ENCODE data around the gene TNFRSF1A. TPM values are rescaled to one million over a fixed set of nuclear protein-coding genes. Genes with fewer than 3 reads are reported as not detected.

The TNFRSF1A gene
- total RNA-seq, 1 experiment from 2014 or later = 91.5 TPM

DNA sequence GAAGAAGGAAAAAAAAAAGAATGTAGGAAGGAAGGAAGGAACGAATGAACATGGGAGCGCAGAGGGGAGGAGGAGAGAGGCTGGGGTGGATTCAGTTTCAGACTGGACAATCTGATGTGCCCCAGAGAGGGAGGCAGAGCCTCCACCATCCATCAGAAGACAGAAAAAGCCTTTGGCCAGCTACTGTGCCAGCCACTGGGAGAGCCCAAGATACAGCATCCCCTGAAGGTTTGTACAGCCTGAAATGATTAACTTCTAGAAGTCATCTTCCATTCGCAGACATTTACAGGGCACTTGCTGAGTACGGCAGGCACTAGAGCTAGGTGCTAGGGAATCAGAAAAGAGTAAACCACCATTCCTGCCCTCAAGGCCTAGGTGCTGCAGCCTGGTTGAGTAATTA is 22.4 kb downstream of the TNFRSF1A start:
- intact Hi-C loops (cut with micrococcal nuclease; ENCODE audit: unreplicated experiment) = no loop called here
- no peaks in the 10 kb centered on the region for H3K9me3 ChIP-seq (ENCODE audit: low read depth, low read length, poor library complexity, severe bottlenecking)
- H3K27me3 ChIP-seq (replicated peaks; ENCODE audit: insufficient read depth, low read depth, low read length, poor library complexity) = no peaks in the 10 kb centered on the region
- H3K27ac ChIP-seq (ENCODE audit: low read depth, low read length, poor library complexity, severe bottlenecking) = no peak overlapping the region
- BruUV-seq (replicated peaks) = no TSS peak
- H3K4me1 ChIP-seq (ENCODE audit: insufficient read depth, low read length, poor library complexity, severe bottlenecking) = peaks cover 21% of the 10 kb centered on the region
- ChIA-PET POLR2A (ENCODE audit: low non-redundant PET) (no interaction called here), CTCF (no interaction called here)
- TF ChIP-seq, protein P1, sequence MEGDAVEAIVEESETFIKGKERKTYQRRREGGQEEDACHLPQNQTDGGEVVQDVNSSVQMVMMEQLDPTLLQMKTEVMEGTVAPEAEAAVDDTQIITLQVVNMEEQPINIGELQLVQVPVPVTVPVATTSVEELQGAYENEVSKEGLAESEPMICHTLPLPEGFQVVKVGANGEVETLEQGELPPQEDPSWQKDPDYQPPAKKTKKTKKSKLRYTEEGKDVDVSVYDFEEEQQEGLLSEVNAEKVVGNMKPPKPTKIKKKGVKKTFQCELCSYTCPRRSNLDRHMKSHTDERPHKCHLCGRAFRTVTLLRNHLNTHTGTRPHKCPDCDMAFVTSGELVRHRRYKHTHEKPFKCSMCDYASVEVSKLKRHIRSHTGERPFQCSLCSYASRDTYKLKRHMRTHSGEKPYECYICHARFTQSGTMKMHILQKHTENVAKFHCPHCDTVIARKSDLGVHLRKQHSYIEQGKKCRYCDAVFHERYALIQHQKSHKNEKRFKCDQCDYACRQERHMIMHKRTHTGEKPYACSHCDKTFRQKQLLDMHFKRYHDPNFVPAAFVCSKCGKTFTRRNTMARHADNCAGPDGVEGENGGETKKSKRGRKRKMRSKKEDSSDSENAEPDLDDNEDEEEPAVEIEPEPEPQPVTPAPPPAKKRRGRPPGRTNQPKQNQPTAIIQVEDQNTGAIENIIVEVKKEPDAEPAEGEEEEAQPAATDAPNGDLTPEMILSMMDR (conservative IDR thresholded peaks at IDR 0.05; ENCODE audit: low read depth, low read length) = no peak
- no peak for TF ChIP-seq EZH2 (IDR thresholded peaks at IDR 0.05; ENCODE audit: borderline replicate concordance, low read depth, low read length, poor library complexity, severe bottlenecking)
- DNase-seq (ENCODE audit: low spot score) = no peak
- no peaks in the 10 kb centered on the region for H3K36me3 ChIP-seq (ENCODE audit: insufficient read depth, low read length, poor library complexity, severe bottlenecking)
- no peak overlapping the region for H3K4me3 ChIP-seq (ENCODE audit: low read depth, low read length, poor library complexity, severe bottlenecking)

- intact Hi-C loops (cut with micrococcal nuclease; ENCODE audit: unreplicated experiment) = no loop called here
- ChIA-PET POLR2A (ENCODE audit: low non-redundant PET) (no interaction called here), CTCF (no interaction called here)
- BruUV-seq (replicated peaks) = no TSS peak
- no peak overlapping the region for H3K27ac ChIP-seq (ENCODE audit: low read depth, low read length, poor library complexity, severe bottlenecking)
- no peaks in the 10 kb centered on the region for H3K9me3 ChIP-seq (ENCODE audit: low read depth, low read length, poor library complexity, severe bottlenecking)
- no peaks in the 10 kb centered on the region for H3K27me3 ChIP-seq (replicated peaks; ENCODE audit: insufficient read depth, low read depth, low read length, poor library complexity)
- peaks cover 12% of the 10 kb centered on the region for H3K4me1 ChIP-seq (ENCODE audit: insufficient read depth, low read length, poor library complexity, severe bottlenecking)
- no peak overlapping the region for H3K4me3 ChIP-seq (ENCODE audit: low read depth, low read length, poor library complexity, severe bottlenecking)
- no peak for TF ChIP-seq EZH2 (IDR thresholded peaks at IDR 0.05; ENCODE audit: borderline replicate concordance, low read depth, low read length, poor library complexity, severe bottlenecking)
- TF ChIP-seq, protein P1 (conservative IDR thresholded peaks at IDR 0.05; ENCODE audit: low read depth, low read length) = no peak
- DNase-seq (ENCODE audit: low spot score) = no peak
- H3K36me3 ChIP-seq (ENCODE audit: insufficient read depth, low read length, poor library complexity, severe bottlenecking) = no peaks in the 10 kb centered on the region
Measured at GRCh38 chr12:6318440-6318879, 23.4 kb downstream of the TNFRSF1A start.

DNA sequence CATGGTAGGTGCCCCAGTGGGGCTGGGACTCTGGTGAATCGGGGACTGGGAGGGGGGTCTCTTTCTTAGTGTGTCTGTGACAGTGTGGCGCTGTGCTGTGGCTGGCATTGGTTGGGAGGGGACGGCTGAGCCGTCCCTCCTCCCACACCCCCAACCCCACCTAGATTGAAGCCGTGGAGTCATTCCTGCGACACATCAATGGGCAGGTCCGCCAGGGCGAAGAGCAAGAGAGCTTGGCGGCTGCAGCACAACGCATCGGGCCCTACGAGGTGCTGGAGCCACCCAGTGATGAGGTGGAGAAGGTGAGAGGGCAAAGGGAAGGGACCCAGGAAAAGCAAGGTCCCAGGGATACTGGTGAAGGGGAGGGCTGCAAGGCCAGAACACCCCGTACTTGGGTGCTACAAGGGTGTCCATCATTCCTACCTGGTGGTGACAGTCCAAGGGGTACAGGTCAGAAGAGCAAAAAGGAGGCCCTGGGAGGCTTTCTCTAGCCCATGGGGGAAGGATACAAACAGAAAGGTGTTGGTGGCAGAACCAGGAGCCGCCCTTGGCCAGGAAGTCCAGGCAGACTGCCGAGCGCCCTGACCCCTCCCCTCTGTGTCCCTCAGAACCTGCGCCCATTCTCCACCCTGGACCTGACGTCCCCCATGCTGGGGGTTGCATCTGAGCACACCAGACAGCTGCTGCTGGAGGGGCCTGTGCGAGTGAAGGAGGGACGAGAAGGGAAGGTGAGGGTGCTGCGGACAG is 24.0 kb downstream of the TNFRSF1A start:
- Histone ChIP-seq H3K4me3 (ENCODE audit: low read depth, low read length, poor library complexity, severe bottlenecking) (no peak overlapping the region), H3K27me3 (replicated peaks; ENCODE audit: insufficient read depth, low read depth, low read length, poor library complexity) (no peaks in the 10 kb centered on the region), H3K36me3 (ENCODE audit: insufficient read depth, low read length, poor library complexity, severe bottlenecking) (no peaks in the 10 kb centered on the region), H3K4me1 (ENCODE audit: insufficient read depth, low read length, poor library complexity, severe bottlenecking) (peaks cover 6% of the 10 kb centered on the region), H3K9me3 (ENCODE audit: low read depth, low read length, poor library complexity, severe bottlenecking) (no peaks in the 10 kb centered on the region), H3K27ac (ENCODE audit: low read depth, low read length, poor library complexity, severe bottlenecking) (no peak overlapping the region)
- intact Hi-C loops (cut with micrococcal nuclease; ENCODE audit: unreplicated experiment) = no loop called here
- no peak for DNase-seq (ENCODE audit: low spot score)
- CTCF ChIA-PET = no interaction called here
- TF ChIP-seq, protein P1 (conservative IDR thresholded peaks at IDR 0.05; ENCODE audit: low read depth, low read length) = no peak
- no peak for TF ChIP-seq EZH2 (IDR thresholded peaks at IDR 0.05; ENCODE audit: borderline replicate concordance, low read depth, low read length, poor library complexity, severe bottlenecking)
- POLR2A ChIA-PET (ENCODE audit: low non-redundant PET) = interaction anchor here (0.7 kb wide), 1 partner anchor 28 kb away, joined by 3 read pairs; no protein-coding TSS in a partner anchor
- no TSS peak for BruUV-seq (replicated peaks)
